ENCODE data around the gene CLASP1. TPM values are rescaled to one million over a fixed set of nuclear protein-coding genes. Genes with fewer than 3 reads are reported as not detected.

The CLASP1 gene
- polyA plus RNA-seq, 1 donor (not counting 4 experiments of a cell fraction or from before 2014, with no cell fraction given), result 16.7 TPM

DNA sequence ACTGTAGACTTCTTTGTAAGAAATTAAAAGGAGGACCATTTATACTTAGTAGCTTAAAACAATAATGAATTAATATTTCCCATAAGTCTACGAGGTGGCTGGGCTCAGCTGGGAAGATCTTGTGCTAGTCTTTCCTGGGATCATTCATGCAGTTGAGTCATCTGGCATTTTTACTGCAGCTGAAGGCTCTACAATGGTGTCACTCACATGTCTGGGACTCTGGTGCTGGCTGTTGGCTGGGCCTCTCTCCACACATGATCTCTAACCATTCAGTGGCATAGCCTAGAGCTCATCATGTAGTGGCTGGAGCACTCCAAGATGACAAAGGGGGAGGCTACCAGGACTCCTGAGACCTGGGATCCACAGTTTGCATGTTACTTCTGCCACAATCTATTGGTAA is 35.5 kb downstream of the CLASP1 start:
- dilution Hi-C loops (cut with MboI; ENCODE audit: extremely low pct_ligation_motif_present, low sequenced_read_pairs), result no loop called here
- Histone ChIP-seq H4K20me1 (ENCODE audit: control insufficient read depth, extremely low read depth, insufficient read depth, low read length) (peaks cover 2% of the 10 kb centered on the region), H3K4me1 (ENCODE audit: control insufficient read depth, extremely low read depth, insufficient read depth, low read length) (no peaks in the 10 kb centered on the region), H3K9me1 (ENCODE audit: control insufficient read depth, extremely low read depth, insufficient read depth, low read length) (no peaks in the 10 kb centered on the region), H3K4me2 (ENCODE audit: control insufficient read depth, extremely low read depth, insufficient read depth, low read depth, low read length) (no peak overlapping the region), H3K36me3 (ENCODE audit: control insufficient read depth in 2 of 2, extremely low read depth in 1 of 2, insufficient read depth in 2 of 2, low read length in 2 of 2) (peaks cover 2 to 5% of the 10 kb centered on the region in 2 experiments), H3K79me2 (ENCODE audit: control insufficient read depth, insufficient read depth, low read length) (peaks cover 45% of the 10 kb centered on the region), H3K27me3 (ENCODE audit: control insufficient read depth, extremely low read depth, insufficient read depth, low read length) (no peaks in the 10 kb centered on the region), H3K4me3 (ENCODE audit: control insufficient read depth in 2 of 3, extremely low read depth in 1 of 3, insufficient read depth in 2 of 3, low read depth in 1 of 3, low read length in 3 of 3) (no peak overlapping the region), H3K9me3 (ENCODE audit: control insufficient read depth, low read depth, low read length) (no peaks in the 10 kb centered on the region), H3K27ac (ENCODE audit: control insufficient read depth, insufficient read depth, low read length) (no peak overlapping the region), H3K9ac (ENCODE audit: control insufficient read depth, extremely low read depth, insufficient read depth, low read length) (no peak overlapping the region), H2AFZ (ENCODE audit: control insufficient read depth, low read length) (no peak overlapping the region)
- FAIRE-seq (no peak), DNase-seq (ENCODE audit: low read depth, low spot score) (no peak)
- TF ChIP-seq, protein P1, sequence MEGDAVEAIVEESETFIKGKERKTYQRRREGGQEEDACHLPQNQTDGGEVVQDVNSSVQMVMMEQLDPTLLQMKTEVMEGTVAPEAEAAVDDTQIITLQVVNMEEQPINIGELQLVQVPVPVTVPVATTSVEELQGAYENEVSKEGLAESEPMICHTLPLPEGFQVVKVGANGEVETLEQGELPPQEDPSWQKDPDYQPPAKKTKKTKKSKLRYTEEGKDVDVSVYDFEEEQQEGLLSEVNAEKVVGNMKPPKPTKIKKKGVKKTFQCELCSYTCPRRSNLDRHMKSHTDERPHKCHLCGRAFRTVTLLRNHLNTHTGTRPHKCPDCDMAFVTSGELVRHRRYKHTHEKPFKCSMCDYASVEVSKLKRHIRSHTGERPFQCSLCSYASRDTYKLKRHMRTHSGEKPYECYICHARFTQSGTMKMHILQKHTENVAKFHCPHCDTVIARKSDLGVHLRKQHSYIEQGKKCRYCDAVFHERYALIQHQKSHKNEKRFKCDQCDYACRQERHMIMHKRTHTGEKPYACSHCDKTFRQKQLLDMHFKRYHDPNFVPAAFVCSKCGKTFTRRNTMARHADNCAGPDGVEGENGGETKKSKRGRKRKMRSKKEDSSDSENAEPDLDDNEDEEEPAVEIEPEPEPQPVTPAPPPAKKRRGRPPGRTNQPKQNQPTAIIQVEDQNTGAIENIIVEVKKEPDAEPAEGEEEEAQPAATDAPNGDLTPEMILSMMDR (optimal IDR thresholded peaks at IDR 0.05 in 1 of 3, IDR thresholded peaks at IDR 0.05 in 1 of 3, conservative IDR thresholded peaks at IDR 0.05 in 1 of 3; ENCODE audit: extremely low read depth in 1 of 3, insufficient read depth in 2 of 3, low read length in 3 of 3), result no peak
- TF ChIP-seq EZH2 (IDR thresholded peaks at IDR 0.05; ENCODE audit: low read length), result no peak

DNA sequence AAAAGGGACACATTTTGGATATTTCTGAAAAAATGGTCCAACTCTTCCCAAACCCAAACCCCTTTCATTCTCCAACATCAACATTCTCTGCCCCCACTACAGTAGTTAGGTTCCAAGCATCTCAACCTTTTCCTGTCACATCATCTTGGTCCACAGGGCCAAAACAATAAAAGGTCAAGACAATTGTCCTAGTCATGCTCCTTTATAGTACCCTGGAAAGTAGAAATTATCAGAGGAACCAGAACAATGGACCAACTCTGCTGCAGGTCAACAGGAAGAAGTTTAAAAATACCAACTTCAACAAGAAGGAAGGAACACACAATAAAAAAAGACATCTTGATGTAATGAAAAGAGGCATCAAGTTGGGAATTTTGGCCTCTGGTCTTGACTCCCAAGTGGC is 36.1 kb downstream of the CLASP1 start:
- no peak overlapping the region for H3K4me3 ChIP-seq (ENCODE audit: control insufficient read depth in 2 of 3, extremely low read depth in 1 of 3, insufficient read depth in 2 of 3, low read depth in 1 of 3, low read length in 3 of 3)
- H3K79me2 ChIP-seq (ENCODE audit: control insufficient read depth, insufficient read depth, low read length), result peaks cover 46% of the 10 kb centered on the region
- TF ChIP-seq EZH2 (IDR thresholded peaks at IDR 0.05; ENCODE audit: low read length), result no peak
- TF ChIP-seq, protein P1 (optimal IDR thresholded peaks at IDR 0.05 in 1 of 3, IDR thresholded peaks at IDR 0.05 in 1 of 3, conservative IDR thresholded peaks at IDR 0.05 in 1 of 3; ENCODE audit: extremely low read depth in 1 of 3, insufficient read depth in 2 of 3, low read length in 3 of 3), result no peak
- no peaks in the 10 kb centered on the region for H3K4me1 ChIP-seq (ENCODE audit: control insufficient read depth, extremely low read depth, insufficient read depth, low read length)
- dilution Hi-C loops (cut with MboI; ENCODE audit: extremely low pct_ligation_motif_present, low sequenced_read_pairs), result no loop called here
- H4K20me1 ChIP-seq (ENCODE audit: control insufficient read depth, extremely low read depth, insufficient read depth, low read length), result peaks cover 2% of the 10 kb centered on the region
- peaks cover 2 to 5% of the 10 kb centered on the region in 2 experiments for H3K36me3 ChIP-seq (ENCODE audit: control insufficient read depth in 2 of 2, extremely low read depth in 1 of 2, insufficient read depth in 2 of 2, low read length in 2 of 2)
- no peak for FAIRE-seq
- no peak overlapping the region for H2AFZ ChIP-seq (ENCODE audit: control insufficient read depth, low read length)
- H3K9ac ChIP-seq (ENCODE audit: control insufficient read depth, extremely low read depth, insufficient read depth, low read length), result no peak overlapping the region
- no peaks in the 10 kb centered on the region for H3K9me1 ChIP-seq (ENCODE audit: control insufficient read depth, extremely low read depth, insufficient read depth, low read length)
- no peak overlapping the region for H3K27ac ChIP-seq (ENCODE audit: control insufficient read depth, insufficient read depth, low read length)
- H3K9me3 ChIP-seq (ENCODE audit: control insufficient read depth, low read depth, low read length), result no peaks in the 10 kb centered on the region
- no peak overlapping the region for H3K4me2 ChIP-seq (ENCODE audit: control insufficient read depth, extremely low read depth, insufficient read depth, low read depth, low read length)
- H3K27me3 ChIP-seq (ENCODE audit: control insufficient read depth, extremely low read depth, insufficient read depth, low read length), result no peaks in the 10 kb centered on the region
- DNase-seq (ENCODE audit: low read depth, low spot score), result no peak

All from keratinocyte (primary cell).